SK-N-SH (cell line): Measurements from ENCODE around the gene SPATA12. TPM values are rescaled to one million over a fixed set of nuclear protein-coding genes. Genes with fewer than 3 reads are reported as not detected.

ENCODE experiments used
- CTCF ChIA-PET: fragments of 300-600, 350-600 bp; formaldehyde crosslinking; extraction: SDS; loops from one replicate; lab custom pipeline; 2021; lab: Yijun Ruan, JAX
- POLR2A ChIA-PET: fragments of 350-600 bp; sonication (Branson Sonifier 250); formaldehyde crosslinking; extraction: SDS; loops from one replicate; lab custom pipeline; 2020; ENCODE audit warnings: antibody characterized with exemption, inconsistent platforms; lab: Yijun Ruan, JAX
- DNase-seq: peaks from one replicate; pipeline ENCODE4 v3.0.0; 2012
- H2AFZ ChIP-seq: fragments of 200-600 bp; sonication (generic); 2 replicates; pipeline ENCODE4 v1.8.1; 2016; ENCODE audit warnings: antibody characterized with exemption, mild to moderate bottlenecking, low read depth
- H3F3A ChIP-seq: fragments of 200-600 bp; sonication (generic); replicated peaks from 2 replicates; pipeline ENCODE3; 2016; ENCODE audit warnings: antibody characterized with exemption, mild to moderate bottlenecking; ENCODE audit not compliant: insufficient read depth
- H3K27ac ChIP-seq, 2 experiments: fragments of 200-500 bp in 1 of 2; fragments of 200-600 bp in 1 of 2; sonication (Bioruptor generic) in 1 of 2; sonication (generic), shearing (Covaris generic) in 1 of 2; 2 replicates each; pipeline versions ENCODE4 v1.5.1 to v1.6.1; 2014 to 2016; ENCODE audit warnings: low read depth in 2 of 2, inconsistent platforms in 1 of 2, low read length in 1 of 2, mild to moderate bottlenecking in 1 of 2, mixed read lengths in 1 of 2
- H3K27me3 ChIP-seq: fragments of 200-600 bp; sonication (generic), shearing (Covaris generic); 2 replicates; pipeline ENCODE4 v1.6.1; 2016; ENCODE audit warnings: mixed run types; ENCODE audit not compliant: insufficient read depth
- H3K36me3 ChIP-seq, 2 experiments: fragments of 200-500 bp in 1 of 2; fragments of 200-600 bp in 1 of 2; sonication (Bioruptor generic) in 1 of 2; sonication (generic) in 1 of 2; replicated peaks in 1 of 2; 2 replicates each; pipeline versions ENCODE3 to v1.5.1; 2014 to 2016; ENCODE audit warnings: low read length in 1 of 2, mild to moderate bottlenecking in 1 of 2; ENCODE audit not compliant: insufficient read depth in 2 of 2, control insufficient read depth in 1 of 2
- H3K4me1 ChIP-seq, 2 experiments: fragments of 200-500 bp in 1 of 2; fragments of 200-600 bp in 1 of 2; sonication (Bioruptor generic) in 1 of 2; sonication (generic), shearing (Covaris generic) in 1 of 2; 2 replicates each; pipeline versions ENCODE4 v1.5.1 to v1.6.1; 2014 to 2016; ENCODE audit warnings: low read depth in 1 of 2, low read length in 1 of 2, mixed run types in 1 of 2; ENCODE audit not compliant: insufficient read depth in 2 of 2, control insufficient read depth in 1 of 2
- H3K4me2 ChIP-seq: fragments of 200-600 bp; sonication (generic), shearing (Covaris generic); 2 replicates; pipeline ENCODE4 v1.6.1; 2017; ENCODE audit warnings: mixed run types
- H3K4me3 ChIP-seq, 2 experiments: fragments of 200-500 bp in 1 of 2; fragments of 200-600 bp in 1 of 2; sonication (Bioruptor generic) in 1 of 2; sonication (generic), shearing (Covaris generic) in 1 of 2; 2 replicates each; pipeline versions ENCODE4 v1.5.1 to v1.8.1; 2014 to 2016; ENCODE audit warnings: low read depth in 2 of 2, inconsistent platforms in 1 of 2, low read length in 1 of 2, mild to moderate bottlenecking in 1 of 2, mixed read lengths in 1 of 2, moderate library complexity in 1 of 2
- H3K79me2 ChIP-seq: fragments of 200-600 bp; sonication (generic); 2 replicates; pipeline ENCODE4 v1.8.1; 2017; ENCODE audit warnings: mild to moderate bottlenecking; ENCODE audit not compliant: insufficient read depth
- H3K9ac ChIP-seq: fragments of 200-600 bp; sonication (generic); 2 replicates; pipeline ENCODE4 v1.6.1; 2017; ENCODE audit warnings: mixed run types
- H3K9me2 ChIP-seq: fragments of 200-600 bp; sonication (generic); 2 replicates; pipeline ENCODE4 v1.6.1; 2017; ENCODE audit warnings: mixed run types
- H3K9me3 ChIP-seq: fragments of 200-600 bp; sonication (generic); 2 replicates; pipeline ENCODE4 v1.6.1; 2017; ENCODE audit warnings: mixed run types, mild to moderate bottlenecking, moderate library complexity
- H4K20me1 ChIP-seq: fragments of 200-600 bp; sonication (generic); 2 replicates; pipeline ENCODE4 v1.6.1; 2017; ENCODE audit warnings: mild to moderate bottlenecking, mixed run types; ENCODE audit not compliant: insufficient read depth
- CHD2 ChIP-seq: fragments of 150-350 bp; IDR thresholded peaks from 2 replicates; pipeline ENCODE4 v1.6.1; 2018; ENCODE audit warnings: low read length; ENCODE audit not compliant: partially characterized antibody
- FOSL2 ChIP-seq: IDR thresholded peaks from 2 replicates; pipeline ENCODE4 v1.4.0; 2012; ENCODE audit warnings: low read depth, mild to moderate bottlenecking, moderate library complexity, borderline replicate concordance
- FOXJ3 ChIP-seq: sonication (generic); formaldehyde crosslinking; IDR thresholded peaks from 2 replicates; pipeline ENCODE4 v1.5.1; 2020; ENCODE audit warnings: mild to moderate bottlenecking, missing genetic modification reagents
- GABPA ChIP-seq: IDR thresholded peaks from 2 replicates; pipeline ENCODE4 v1.4.0; 2012; ENCODE audit warnings: low read depth, mild to moderate bottlenecking
- GATA2 ChIP-seq: sonication (generic); formaldehyde crosslinking; IDR thresholded peaks from 2 replicates; pipeline ENCODE4 v1.5.0; 2020; ENCODE audit warnings: mild to moderate bottlenecking, missing genetic modification reagents
- MEF2A ChIP-seq: IDR thresholded peaks from 2 replicates; pipeline ENCODE4 v1.4.0; 2012; ENCODE audit warnings: low read depth, borderline replicate concordance
- NFIC ChIP-seq: IDR thresholded peaks from 2 replicates; pipeline ENCODE4 v1.4.0; 2012; ENCODE audit warnings: borderline replicate concordance
- RCOR1 ChIP-seq: fragments of 150-350 bp; IDR thresholded peaks from 2 replicates; pipeline ENCODE4 v1.6.1; 2017; ENCODE audit warnings: antibody characterized with exemption, low read length
- RXRA ChIP-seq: IDR thresholded peaks from 2 replicates; pipeline ENCODE4 v1.4.0; 2012; ENCODE audit warnings: low read depth, mild to moderate bottlenecking, borderline replicate concordance
- SIN3A ChIP-seq: IDR thresholded peaks from 2 replicates; pipeline ENCODE4 v1.6.1; 2012; ENCODE audit warnings: low read depth, mild to moderate bottlenecking, low read length, moderate library complexity, borderline replicate concordance
- TAF1 ChIP-seq: IDR thresholded peaks from 2 replicates; pipeline ENCODE4 v1.6.1; 2012; ENCODE audit warnings: low read depth, mild to moderate bottlenecking, low read length, moderate library complexity, borderline replicate concordance
- TCF12 ChIP-seq: IDR thresholded peaks from 2 replicates; pipeline ENCODE4 v1.4.0; 2012
- TEAD4 ChIP-seq: IDR thresholded peaks from 2 replicates; pipeline ENCODE4 v1.4.0; 2012; ENCODE audit warnings: mild to moderate bottlenecking, borderline replicate concordance; ENCODE audit not compliant: insufficient read depth
- WGBS: methylation state at CpG from one replicate; pipeline ENCODE4 v1.1.6; 2017; ENCODE audit warnings: low lambda C conversion rate; 5-methylcytosine and 5-hydroxymethylcytosine counted together
- polyA plus RNA-seq, 3 experiments: library from polyadenylated mRNA; depleted of rRNA; stranded (reverse); fragments of >200 nt; gene quantifications; 2 replicates each; pipeline ENCODE4 v1.2.3, GENCODE V29; 2012
- TF ChIP-seq, protein P1 (sequence below): IDR thresholded peaks from 2 replicates; pipeline ENCODE4 v1.4.0; 2012; ENCODE audit warnings: low read depth, borderline replicate concordance
- TF ChIP-seq, protein P2 (sequence below): IDR thresholded peaks from 2 replicates; pipeline ENCODE4 v1.6.1; 2012; ENCODE audit warnings: mild to moderate bottlenecking, low read depth, low read length, moderate library complexity
- TF ChIP-seq, protein P3 (sequence below): fragments of 150-350 bp; IDR thresholded peaks from 2 replicates; pipeline ENCODE4 v1.6.1; 2016; ENCODE audit warnings: mild to moderate bottlenecking, low read depth, low read length
- TF ChIP-seq, protein P4 (sequence below): IDR thresholded peaks from 2 replicates; pipeline ENCODE4 v1.4.0; 2012; ENCODE audit warnings: low read depth, borderline replicate concordance
- TF ChIP-seq, protein P5 (sequence below): IDR thresholded peaks from 2 replicates; pipeline ENCODE4; 2012

The SPATA12 gene
- polyA plus RNA-seq, 1 of the 3 experiments (the other 2 are of a cell fraction) = 0.33 TPM

DNA sequence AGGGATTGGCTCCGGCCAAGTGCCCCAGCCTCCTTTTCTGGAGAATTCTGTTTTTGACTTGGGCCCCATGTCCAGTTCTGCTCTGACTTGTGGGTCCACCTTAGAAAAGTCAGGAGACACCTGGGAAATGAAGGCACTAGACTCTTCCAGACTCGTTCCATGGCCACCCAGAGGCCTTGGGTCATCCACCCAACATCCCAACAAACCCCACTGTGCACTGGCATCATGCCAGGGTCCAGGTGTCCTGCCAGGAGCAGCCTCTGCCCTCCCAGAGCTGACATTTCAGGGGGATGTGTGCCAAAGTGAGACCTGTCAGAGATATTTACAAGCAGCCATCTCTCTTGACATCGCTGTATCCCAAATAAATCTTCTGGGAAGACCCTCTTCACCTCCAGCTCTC lies 13.2 kb downstream of the SPATA12 start:
- H3K36me3 ChIP-seq = no peaks in the 10 kb centered on the region
- H3K27me3 ChIP-seq = no peaks in the 10 kb centered on the region
- H3K9me2 ChIP-seq = no peaks in the 10 kb centered on the region
- peaks cover 4% of the 10 kb centered on the region for H3F3A ChIP-seq
- H3K9ac ChIP-seq = no peak overlapping the region
- H3K4me2 ChIP-seq = no peak overlapping the region
- H4K20me1 ChIP-seq = no peaks in the 10 kb centered on the region
- H3K4me1 ChIP-seq = peaks cover 0 to 5% of the 10 kb centered on the region in 2 experiments; a peak in 1 of 4 replicates
- H3K79me2 ChIP-seq = no peaks in the 10 kb centered on the region
- no peak overlapping the region for H3K4me3 ChIP-seq
- no peak for TF ChIP-seq GATA2 (CRISPR knock-in tag)
- TF ChIP-seq, protein P1, sequence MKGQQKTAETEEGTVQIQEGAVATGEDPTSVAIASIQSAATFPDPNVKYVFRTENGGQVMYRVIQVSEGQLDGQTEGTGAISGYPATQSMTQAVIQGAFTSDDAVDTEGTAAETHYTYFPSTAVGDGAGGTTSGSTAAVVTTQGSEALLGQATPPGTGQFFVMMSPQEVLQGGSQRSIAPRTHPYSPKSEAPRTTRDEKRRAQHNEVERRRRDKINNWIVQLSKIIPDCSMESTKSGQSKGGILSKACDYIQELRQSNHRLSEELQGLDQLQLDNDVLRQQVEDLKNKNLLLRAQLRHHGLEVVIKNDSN = no peak
- TF ChIP-seq, protein P2, sequence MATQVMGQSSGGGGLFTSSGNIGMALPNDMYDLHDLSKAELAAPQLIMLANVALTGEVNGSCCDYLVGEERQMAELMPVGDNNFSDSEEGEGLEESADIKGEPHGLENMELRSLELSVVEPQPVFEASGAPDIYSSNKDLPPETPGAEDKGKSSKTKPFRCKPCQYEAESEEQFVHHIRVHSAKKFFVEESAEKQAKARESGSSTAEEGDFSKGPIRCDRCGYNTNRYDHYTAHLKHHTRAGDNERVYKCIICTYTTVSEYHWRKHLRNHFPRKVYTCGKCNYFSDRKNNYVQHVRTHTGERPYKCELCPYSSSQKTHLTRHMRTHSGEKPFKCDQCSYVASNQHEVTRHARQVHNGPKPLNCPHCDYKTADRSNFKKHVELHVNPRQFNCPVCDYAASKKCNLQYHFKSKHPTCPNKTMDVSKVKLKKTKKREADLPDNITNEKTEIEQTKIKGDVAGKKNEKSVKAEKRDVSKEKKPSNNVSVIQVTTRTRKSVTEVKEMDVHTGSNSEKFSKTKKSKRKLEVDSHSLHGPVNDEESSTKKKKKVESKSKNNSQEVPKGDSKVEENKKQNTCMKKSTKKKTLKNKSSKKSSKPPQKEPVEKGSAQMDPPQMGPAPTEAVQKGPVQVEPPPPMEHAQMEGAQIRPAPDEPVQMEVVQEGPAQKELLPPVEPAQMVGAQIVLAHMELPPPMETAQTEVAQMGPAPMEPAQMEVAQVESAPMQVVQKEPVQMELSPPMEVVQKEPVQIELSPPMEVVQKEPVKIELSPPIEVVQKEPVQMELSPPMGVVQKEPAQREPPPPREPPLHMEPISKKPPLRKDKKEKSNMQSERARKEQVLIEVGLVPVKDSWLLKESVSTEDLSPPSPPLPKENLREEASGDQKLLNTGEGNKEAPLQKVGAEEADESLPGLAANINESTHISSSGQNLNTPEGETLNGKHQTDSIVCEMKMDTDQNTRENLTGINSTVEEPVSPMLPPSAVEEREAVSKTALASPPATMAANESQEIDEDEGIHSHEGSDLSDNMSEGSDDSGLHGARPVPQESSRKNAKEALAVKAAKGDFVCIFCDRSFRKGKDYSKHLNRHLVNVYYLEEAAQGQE = no peak
- TF ChIP-seq FOSL2 = no peak
- TF ChIP-seq FOXJ3 = no peak
- no peak for TF ChIP-seq SIN3A
- TF ChIP-seq RCOR1 = no peak
- TF ChIP-seq TCF12 = no peak
- no peak for TF ChIP-seq MEF2A
- TF ChIP-seq GABPA = no peak
- TF ChIP-seq, protein P3, sequence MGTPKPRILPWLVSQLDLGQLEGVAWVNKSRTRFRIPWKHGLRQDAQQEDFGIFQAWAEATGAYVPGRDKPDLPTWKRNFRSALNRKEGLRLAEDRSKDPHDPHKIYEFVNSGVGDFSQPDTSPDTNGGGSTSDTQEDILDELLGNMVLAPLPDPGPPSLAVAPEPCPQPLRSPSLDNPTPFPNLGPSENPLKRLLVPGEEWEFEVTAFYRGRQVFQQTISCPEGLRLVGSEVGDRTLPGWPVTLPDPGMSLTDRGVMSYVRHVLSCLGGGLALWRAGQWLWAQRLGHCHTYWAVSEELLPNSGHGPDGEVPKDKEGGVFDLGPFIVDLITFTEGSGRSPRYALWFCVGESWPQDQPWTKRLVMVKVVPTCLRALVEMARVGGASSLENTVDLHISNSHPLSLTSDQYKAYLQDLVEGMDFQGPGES = no peak
- TF ChIP-seq NFIC = no peak
- TF ChIP-seq TAF1 = no peak
- TF ChIP-seq TEAD4 = no peak
- no peak for TF ChIP-seq CHD2
- TF ChIP-seq RXRA = no peak
- TF ChIP-seq, protein P4, sequence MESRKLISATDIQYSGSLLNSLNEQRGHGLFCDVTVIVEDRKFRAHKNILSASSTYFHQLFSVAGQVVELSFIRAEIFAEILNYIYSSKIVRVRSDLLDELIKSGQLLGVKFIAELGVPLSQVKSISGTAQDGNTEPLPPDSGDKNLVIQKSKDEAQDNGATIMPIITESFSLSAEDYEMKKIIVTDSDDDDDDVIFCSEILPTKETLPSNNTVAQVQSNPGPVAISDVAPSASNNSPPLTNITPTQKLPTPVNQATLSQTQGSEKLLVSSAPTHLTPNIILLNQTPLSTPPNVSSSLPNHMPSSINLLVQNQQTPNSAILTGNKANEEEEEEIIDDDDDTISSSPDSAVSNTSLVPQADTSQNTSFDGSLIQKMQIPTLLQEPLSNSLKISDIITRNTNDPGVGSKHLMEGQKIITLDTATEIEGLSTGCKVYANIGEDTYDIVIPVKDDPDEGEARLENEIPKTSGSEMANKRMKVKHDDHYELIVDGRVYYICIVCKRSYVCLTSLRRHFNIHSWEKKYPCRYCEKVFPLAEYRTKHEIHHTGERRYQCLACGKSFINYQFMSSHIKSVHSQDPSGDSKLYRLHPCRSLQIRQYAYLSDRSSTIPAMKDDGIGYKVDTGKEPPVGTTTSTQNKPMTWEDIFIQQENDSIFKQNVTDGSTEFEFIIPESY = no peak
- TF ChIP-seq, protein P5, sequence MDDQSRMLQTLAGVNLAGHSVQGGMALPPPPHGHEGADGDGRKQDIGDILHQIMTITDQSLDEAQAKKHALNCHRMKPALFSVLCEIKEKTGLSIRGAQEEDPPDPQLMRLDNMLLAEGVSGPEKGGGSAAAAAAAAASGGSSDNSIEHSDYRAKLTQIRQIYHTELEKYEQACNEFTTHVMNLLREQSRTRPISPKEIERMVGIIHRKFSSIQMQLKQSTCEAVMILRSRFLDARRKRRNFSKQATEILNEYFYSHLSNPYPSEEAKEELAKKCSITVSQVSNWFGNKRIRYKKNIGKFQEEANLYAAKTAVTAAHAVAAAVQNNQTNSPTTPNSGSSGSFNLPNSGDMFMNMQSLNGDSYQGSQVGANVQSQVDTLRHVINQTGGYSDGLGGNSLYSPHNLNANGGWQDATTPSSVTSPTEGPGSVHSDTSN = no peak
- H2AFZ ChIP-seq = no peak overlapping the region
- no peak for DNase-seq
- ChIA-PET POLR2A (no interaction called here), CTCF (interaction anchor here (1.0 kb wide), 1 partner anchor 26 kb away, joined by 4 read pairs; no protein-coding TSS in a partner anchor)
- WGBS = 100% methylated on average over 1 of the region's 3 CpGs
- H3K27ac ChIP-seq = no peak overlapping the region
- H3K9me3 ChIP-seq = no peaks in the 10 kb centered on the region
